ENCODE results near the gene PRAMEF33.
"Not testable (repeated sequence)": the region's sequence is repeated elsewhere in the genome, so short reads cannot be mapped to it uniquely, and the experiment has no call there.

The PRAMEF33 gene, protein sequence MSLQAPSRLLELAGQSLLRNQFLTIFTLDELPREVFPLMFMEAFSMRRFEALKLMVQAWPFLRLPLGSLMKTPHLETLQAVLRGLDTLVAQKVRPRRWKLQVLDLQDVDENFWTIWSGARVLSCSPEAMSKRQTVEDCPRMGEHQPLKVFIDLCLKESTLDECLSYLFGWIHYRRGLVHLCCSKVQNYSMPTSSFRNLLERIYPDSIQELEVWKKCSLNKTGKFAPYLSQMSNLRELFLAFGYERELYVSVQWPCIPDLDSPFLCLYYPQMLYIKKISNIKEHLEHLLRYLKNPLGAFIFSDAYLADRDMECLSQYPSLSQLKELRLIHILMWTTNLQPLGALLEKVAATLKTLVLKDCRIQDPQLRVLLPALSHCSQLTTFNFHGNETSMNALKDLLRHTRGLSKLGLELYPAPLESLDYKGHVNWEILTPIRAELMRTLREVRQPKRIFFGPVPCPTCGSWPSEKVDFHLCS

DNA sequence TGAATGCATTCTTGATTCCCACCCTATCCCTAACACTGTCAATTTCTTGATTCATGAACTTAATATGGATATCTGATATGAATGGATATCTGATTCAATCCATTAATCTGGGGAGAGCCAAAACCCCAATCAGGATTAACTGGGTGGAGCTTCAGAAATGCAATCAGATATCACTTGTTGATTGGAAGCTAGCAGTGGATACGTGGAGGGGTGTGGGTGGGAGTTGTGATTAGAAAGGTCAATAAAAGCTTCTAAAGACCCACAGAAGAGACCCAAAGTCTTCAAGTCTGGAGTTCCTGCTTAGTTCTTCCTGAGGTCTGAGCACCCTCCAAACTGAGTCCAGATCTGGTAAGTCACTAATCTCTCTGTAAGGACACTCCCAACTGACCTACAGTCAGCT is at the start of gene PRAMEF33:
Gene PRAMEF33 (plus strand): TSS at position 301 of the 400 bp plus-strand sequence. CDS start 2,416 bp downstream, outside the sequence.
- not testable (repeated sequence) for DNase-seq

DNA sequence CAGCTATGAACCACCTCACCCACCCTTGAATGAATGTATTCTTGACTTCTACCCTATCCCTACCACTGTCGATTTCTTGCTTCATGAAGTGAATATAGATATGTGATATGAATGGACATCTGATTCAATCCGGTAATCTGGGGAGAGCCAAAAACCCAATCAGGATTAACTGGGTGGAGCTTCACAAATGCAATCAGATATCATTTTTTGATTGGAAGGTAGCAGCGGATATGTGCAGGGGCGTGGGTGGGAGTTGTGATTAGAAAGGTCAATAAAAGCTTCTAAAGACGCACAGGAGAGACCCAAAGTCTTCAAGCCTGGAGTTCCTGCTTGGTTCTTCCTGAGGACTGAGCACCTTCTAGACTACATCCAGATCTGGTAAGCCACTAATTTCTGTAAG is 49.4 kb upstream of the PRAMEF33 start, which contains the start of gene PRAMEF5:
Gene PRAMEF5 (plus strand): TSS at position 301 of the 400 bp plus-strand sequence. CDS start 5,071 bp downstream, outside the sequence.
- not testable (repeated sequence) for DNase-seq

DNA sequence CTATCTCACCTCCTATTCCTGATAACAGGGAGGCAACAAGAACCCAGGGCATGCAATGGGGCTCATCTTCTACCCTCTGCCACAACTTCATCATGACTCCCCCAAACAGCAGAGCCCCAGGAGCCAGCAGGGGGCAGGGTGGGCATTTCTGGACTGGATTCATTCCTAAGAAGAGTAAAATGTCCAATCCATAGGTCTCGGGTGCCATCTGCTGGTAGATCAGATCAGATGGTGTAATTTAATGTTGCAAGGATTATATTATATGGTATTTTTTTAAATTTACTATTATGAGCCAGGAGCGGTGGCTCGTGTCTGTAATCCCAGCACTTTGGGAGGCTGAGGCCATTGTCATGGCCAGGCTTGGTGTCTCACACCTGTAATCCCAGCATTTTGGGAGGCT is 38.2 kb upstream of the PRAMEF33 start:
- DNase-seq, result not testable (repeated sequence)

DNA sequence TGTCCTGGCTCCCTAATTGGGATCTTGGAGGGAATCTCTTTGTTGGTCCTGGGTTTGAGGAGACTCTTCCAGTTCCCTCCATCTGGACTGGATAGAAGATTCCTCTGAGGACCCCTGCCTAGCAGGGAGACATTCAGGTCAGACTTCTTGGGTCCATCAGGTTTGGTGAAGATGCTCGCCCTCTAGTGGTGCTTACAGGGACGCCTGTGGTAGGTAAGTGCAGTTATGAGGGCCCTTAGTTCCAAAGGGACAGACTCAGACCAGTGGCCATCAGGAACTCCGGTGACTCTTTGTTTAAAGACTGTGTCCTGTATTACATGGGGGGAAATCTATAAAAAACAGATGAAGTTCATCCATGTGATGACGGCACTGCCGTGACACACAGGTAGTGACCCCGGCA is 26.3 kb upstream of the PRAMEF33 start:
- DNase-seq, result not testable (repeated sequence)

DNA sequence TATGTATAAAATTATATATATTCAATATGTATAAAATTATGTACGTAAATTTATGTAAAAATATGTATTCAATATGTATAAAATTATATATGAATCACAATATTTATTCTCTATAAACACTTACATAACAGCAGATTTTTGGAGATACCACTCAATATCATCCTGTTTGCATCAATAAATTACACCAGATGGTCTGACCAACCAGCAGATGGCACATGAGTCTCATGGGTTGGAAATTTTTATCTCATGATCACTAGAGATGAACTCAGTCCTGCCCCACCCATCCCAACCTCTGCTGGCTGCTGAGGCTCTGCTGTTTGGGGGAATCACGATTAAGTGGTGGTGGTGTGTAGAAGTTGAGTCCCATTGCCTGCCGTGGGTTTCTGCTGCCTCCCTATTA is 23.7 kb upstream of the PRAMEF33 start:
- not testable (repeated sequence) for DNase-seq

DNA sequence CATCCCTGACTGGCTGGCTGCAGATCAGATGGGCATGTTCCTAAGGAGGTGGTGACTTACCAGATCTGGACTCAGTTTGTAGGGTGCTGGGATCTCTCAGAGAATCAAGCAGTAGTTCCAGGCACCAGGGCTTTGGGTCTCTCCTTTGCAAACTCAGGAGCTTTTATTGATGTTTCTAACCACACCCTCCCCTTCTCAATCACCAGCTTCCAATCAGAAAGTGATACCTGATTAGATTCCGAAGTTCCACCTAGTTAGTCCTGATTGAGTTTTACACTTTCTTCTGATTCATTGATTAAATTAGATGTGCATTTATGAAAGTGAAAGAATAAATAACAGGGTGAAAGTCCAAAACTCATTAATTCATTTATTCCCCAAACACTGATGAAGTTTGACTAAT is 18.3 kb upstream of the PRAMEF33 start, which contains the start of gene PRAMEF8:
Gene PRAMEF8 (minus strand): TSS at position 101 of the 400 bp plus-strand sequence. CDS start 1,046 bp downstream, outside the sequence.
- not testable (repeated sequence) for DNase-seq

DNA sequence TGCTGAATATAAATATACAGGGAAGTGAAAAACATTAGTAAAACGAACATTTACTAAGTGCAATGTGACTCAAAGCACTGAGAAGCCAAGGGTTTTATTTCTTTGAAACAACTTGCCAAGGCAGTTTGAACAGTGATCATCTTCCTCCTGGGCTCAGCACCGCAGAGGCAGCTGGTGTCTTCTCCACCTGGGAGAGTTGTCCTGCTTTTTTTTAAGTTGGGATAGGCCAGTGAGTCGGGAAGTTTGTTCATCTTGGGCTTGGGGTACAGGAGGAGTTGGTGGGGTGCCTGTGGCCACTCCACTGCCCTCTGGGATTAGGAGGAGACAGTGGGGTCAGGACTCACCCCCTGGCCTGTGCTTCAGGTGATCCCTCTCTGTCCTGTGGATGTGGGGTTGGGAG is 14.3 kb upstream of the PRAMEF33 start:
- not testable (repeated sequence) for DNase-seq

DNA sequence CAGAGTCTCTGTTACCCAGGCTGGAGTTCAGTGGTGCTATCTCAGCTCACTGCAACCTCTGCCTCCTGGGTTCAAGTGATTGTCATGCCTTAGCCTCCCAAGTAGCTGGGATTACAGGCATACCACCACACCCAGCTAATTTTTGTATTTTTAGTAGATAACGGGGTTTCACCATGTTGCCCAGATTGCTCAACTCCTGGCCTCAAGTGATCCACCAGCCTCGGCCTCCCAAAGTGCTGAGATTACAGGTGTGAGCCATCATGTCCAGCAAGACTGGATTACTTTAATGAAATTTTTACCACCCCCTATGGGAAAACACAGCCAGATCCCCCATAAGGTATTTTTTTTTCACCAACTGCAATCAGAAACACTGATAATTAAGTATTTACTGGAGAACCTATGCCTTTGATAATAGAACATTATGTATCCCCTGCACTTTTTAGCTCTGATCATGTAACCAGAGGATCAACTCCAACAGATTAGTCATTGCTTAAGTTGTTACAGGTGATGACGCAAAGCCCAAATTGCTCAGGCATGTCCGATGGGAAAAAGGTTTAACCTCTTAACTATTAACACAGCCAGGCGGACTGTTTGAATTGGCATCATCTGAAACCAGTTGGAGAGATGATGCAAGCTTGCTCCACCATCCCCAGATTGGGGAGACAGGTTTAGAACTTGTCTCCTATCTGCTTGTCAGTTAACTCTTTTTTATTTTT is 6.0 kb upstream of the PRAMEF33 start:
- DNase-seq, result not testable (repeated sequence)

DNA sequence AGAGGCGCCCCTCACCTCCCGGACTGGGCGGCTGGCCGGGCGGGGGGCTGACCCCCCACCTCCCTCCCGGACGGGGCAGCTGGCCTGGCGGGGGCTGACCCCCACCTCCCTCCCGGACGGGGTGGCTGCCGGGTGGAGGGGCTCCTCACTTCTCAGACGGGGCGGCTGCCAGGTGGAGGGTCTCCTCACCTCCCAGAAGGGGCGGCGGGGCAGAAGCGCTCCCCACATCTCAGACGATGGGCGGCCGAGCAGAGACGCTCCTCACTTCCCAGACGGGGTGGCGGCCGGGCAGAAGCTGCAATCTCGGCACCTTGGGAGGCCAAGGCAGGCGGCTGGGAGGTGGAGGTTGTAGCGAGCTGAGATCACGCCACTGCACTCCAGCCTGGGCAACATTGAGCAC is 4.6 kb upstream of the PRAMEF33 start:
- DNase-seq, result not testable (repeated sequence)

DNA sequence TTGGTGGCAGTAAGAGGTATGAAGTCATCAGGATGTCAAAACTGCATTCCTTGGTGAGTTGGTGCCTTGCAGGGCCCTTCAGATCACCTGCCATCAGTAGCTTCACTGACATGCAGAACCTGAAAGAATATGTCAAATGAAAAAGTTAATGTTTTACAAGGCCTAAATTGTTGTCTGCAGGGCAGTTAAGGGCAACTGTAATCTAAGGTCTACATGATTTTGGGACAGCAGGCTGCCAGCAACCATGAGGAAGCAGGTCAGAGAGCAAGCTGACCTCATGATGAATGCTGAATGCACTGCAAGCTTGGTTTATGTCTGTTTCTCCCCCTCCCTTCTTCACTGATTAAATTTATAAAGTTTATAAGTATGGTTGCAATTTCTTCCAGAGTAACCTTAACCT is 1.1 kb upstream of the PRAMEF33 start:
- not testable (repeated sequence) for DNase-seq

DNA sequence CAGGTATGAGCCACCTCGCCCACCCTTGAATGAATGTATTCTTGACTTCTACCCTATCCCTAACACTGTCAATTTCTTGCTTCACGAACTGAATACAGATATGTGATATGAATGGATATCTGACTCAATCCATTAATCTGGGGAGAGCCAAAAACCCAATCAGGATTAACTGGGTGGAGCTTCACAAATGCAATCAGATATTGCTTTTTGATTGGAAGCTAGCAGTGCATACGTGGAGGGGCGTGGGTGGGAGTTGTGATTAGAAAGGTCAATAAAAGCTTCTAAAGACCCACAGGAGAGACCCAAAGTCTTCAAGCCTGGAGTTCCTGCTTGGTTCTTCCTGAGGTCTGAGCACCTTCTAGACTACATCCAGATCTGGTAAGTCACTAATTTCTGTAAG is 11.9 kb downstream of the PRAMEF33 start, which contains the start of gene PRAMEF15:
Gene PRAMEF15 (plus strand): TSS at position 301 of the 400 bp plus-strand sequence. CDS start 2,827 bp downstream, outside the sequence.
- DNase-seq, result not testable (repeated sequence)

DNA sequence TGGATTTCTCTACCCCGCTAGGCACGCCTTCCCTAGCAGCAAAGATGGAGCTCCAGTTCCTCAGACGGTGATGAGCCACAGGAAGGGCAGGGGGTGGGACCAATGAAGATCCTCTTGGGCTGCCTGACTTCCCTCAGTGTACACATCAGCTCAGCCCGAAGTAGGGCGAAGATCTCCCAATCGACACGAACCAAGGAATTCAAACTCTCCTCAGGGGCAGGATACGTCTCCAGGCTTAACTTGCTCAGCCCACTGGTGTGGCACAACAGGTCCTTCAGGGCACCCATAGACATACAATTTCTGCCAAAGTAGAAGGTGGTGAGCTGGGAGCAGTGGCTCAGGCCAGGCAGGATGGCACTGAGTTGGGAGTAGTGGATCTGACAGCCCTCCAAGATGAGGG is 39.2 kb downstream of the PRAMEF33 start:
- not testable (repeated sequence) for DNase-seq

DNA sequence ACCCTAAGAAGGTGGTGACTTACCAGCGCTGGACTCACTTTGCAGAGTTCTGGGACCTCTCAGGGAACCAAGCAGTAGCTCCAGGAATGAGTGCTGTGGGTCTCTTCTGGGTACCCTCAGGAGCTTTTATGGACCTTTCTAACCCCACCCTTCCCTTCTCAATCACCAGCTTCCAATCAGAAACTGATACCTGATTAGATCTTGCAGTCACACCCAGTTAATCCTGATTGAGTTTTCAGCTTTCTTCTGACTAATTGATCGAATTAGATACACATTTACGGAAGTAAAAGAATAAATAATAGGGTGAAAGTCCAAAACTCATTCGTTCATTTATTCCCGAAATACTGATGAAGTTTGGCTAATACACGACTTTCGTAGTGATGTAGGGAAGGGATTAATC is 43.7 kb downstream of the PRAMEF33 start, which contains the start of gene PRAMEF14:
Gene PRAMEF14 (minus strand): TSS at position 101 of the 400 bp plus-strand sequence. CDS start 1,820 bp downstream, outside the sequence.
- not testable (repeated sequence) for DNase-seq

DNA sequence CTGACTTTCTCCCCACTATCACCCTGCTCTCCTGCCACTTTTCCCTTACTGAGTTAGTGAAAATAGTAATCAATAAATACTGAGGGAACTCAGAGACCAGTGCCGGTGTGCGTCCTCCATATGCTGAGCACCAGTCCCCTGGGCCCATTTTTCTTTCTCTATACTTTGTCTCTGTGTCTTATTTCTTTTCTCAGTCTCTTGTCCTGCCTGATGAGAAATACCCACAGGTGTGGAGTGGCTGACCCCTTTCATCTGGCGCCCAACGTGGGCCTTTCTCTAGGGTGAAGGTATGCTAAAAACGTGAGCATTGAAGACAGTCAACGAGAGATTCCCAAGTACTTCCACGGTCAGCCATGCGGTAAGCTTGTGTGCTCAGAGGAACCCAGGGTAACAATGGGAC is 50.1 kb downstream of the PRAMEF33 start:
- DNase-seq, result not testable (repeated sequence)

DNA sequence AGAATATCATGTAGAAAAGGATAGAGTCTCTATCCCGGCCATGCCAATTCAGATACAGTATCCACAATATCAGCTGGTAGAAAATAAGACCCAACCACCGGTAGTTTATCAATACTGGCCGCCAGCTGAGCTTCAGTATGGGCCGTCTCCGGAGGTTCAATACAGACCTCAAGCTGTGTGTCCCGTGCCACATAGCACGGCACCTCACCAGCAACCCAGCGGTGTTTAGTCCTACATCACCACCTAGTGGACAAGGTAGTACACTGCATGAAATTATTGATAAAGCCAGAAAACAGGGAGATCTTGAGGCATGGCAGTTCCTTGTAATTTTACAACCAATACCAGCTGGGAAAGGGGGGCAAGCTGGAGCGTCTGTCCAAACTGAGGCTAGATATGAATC is 51.1 kb downstream of the PRAMEF33 start:
- not testable (repeated sequence) for DNase-seq

DNA sequence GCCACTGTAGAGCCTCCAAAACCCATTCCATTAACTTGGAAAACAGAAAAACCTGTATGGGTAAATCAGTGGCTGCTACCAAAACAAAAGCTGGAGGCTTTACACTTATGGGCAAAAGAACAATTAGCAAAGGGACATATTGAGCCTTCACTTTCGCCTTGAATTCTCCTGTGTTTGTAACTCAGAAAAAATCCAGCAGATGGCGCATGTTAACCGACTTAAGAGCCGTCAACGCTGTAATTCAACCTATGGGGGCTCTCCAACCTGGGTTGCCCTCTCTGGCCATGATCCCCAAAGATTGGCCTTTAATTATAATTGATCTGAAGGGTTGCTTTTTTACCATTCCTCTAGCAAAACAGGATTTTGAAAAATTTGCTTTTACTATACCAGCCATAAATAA is 53.4 kb downstream of the PRAMEF33 start:
- not testable (repeated sequence) for DNase-seq
